Chondrocyte (in vitro differentiated cells): ENCODE results near the gene LRRN1. TPM values are rescaled to one million over a fixed set of nuclear protein-coding genes. Genes with fewer than 3 reads are reported as not detected.
"Not testable (repeated sequence)": the region's sequence is repeated elsewhere in the genome, so short reads cannot be mapped to it uniquely, and the experiment has no call there.

Source experiments
- DNase-seq: peaks from one replicate; pipeline ENCODE4 v3.0.0; 2021; ENCODE audit warnings: mixed read lengths, low spot score
- H3K27ac Mint-ChIP-seq: one replicate; pipeline ENCODE4 v1.8.0; 2021; ENCODE audit warnings: mild to moderate bottlenecking, moderate library complexity, mixed read lengths; ENCODE audit not compliant: unreplicated experiment
- H3K27me3 Mint-ChIP-seq: 2 replicates; pipeline ENCODE4 v1.8.0; 2021; ENCODE audit warnings: low read depth, mixed read lengths
- H3K36me3 Mint-ChIP-seq: 2 replicates; pipeline ENCODE4 v1.8.0; 2021; ENCODE audit warnings: low read depth, mixed read lengths
- H3K4me1 Mint-ChIP-seq: 2 replicates; pipeline ENCODE4 v1.8.0; 2021; ENCODE audit warnings: low read depth, mild to moderate bottlenecking, mixed read lengths
- H3K4me3 Mint-ChIP-seq: one replicate; pipeline ENCODE4 v1.8.0; 2021; ENCODE audit warnings: mild to moderate bottlenecking, moderate library complexity, mixed read lengths; ENCODE audit not compliant: unreplicated experiment
- H3K9me3 Mint-ChIP-seq: 2 replicates; pipeline ENCODE4 v1.8.0; 2021; ENCODE audit warnings: low read depth, mixed read lengths
- CTCF ChIP-seq: fragments of 200-600 bp; sonication (generic); IDR thresholded peaks from 2 replicates; pipeline ENCODE4 v1.5.0; 2021; ENCODE audit warnings: antibody characterized with exemption, mild to moderate bottlenecking, moderate library complexity
- total RNA-seq: library from RNA; stranded (reverse); gene quantifications from 3 replicates; pipeline ENCODE4 v1.2.1, GENCODE V29; 2021

Gene LRRN1
- total RNA-seq, 1 donor from 2014 or later, result 3.2 TPM

- Mint-ChIP-seq H3K4me3 (no peak overlapping the region), H3K27ac (no peak overlapping the region), H3K4me1 (no peaks in the 10 kb centered on the region), H3K36me3 (no peaks in the 10 kb centered on the region), H3K27me3 (no peaks in the 10 kb centered on the region), H3K9me3 (peaks cover 10% of the 10 kb centered on the region)
- no peak for DNase-seq
- TF ChIP-seq CTCF, result no peak
Measured at GRCh38 chr3:3827111-3827510, 27.9 kb downstream of the LRRN1 start.

- H3K9me3 Mint-ChIP-seq, result peaks cover 22% of the 10 kb centered on the region
- not testable (repeated sequence) for H3K27me3 Mint-ChIP-seq, DNase-seq, H3K4me1 Mint-ChIP-seq, H3K27ac Mint-ChIP-seq, H3K36me3 Mint-ChIP-seq, H3K4me3 Mint-ChIP-seq
Measured at GRCh38 chr3:3828417-3828816, 29.2 kb downstream of the LRRN1 start.

GRCh38 chr3:3836845-3837244 lies 37.6 kb downstream of the LRRN1 start:
- no peak for TF ChIP-seq CTCF
- no peak overlapping the region for H3K27ac Mint-ChIP-seq
- DNase-seq, result no peak
- peaks cover 44% of the 10 kb centered on the region for H3K9me3 Mint-ChIP-seq
- H3K4me3 Mint-ChIP-seq, result no peak overlapping the region
- H3K36me3 Mint-ChIP-seq, result peaks cover 4% of the 10 kb centered on the region
- no peaks in the 10 kb centered on the region for H3K4me1 Mint-ChIP-seq
- no peaks in the 10 kb centered on the region for H3K27me3 Mint-ChIP-seq

GRCh38 chr3:3842356-3842755 lies 43.1 kb downstream of the LRRN1 start:
- Mint-ChIP-seq H3K36me3 (no peaks in the 10 kb centered on the region), H3K4me3 (no peak overlapping the region), H3K9me3 (peaks cover 25% of the 10 kb centered on the region), H3K4me1 (peaks cover 9% of the 10 kb centered on the region), H3K27ac (no peak overlapping the region), H3K27me3 (no peaks in the 10 kb centered on the region)
- DNase-seq, result no peak
- TF ChIP-seq CTCF, result no peak

GRCh38 chr3:3847994-3848922 lies 49.0 kb downstream of the LRRN1 start:
- DNase-seq, result no peak
- H3K27me3 Mint-ChIP-seq, result no peaks in the 10 kb centered on the region
- H3K4me3 Mint-ChIP-seq, result no peak overlapping the region
- H3K9me3 Mint-ChIP-seq, result peaks cover 2% of the 10 kb centered on the region
- no peak for TF ChIP-seq CTCF
- H3K27ac Mint-ChIP-seq, result no peak overlapping the region
- H3K36me3 Mint-ChIP-seq, result no peaks in the 10 kb centered on the region
- no peaks in the 10 kb centered on the region for H3K4me1 Mint-ChIP-seq

- peaks cover 2% of the 10 kb centered on the region for H3K9me3 Mint-ChIP-seq
- H3K4me1 Mint-ChIP-seq, result no peaks in the 10 kb centered on the region
Measured at GRCh38 chr3:3848923-3849275, 49.7 kb downstream of the LRRN1 start.

More at GRCh38 chr3:3848923-3849275, 49.7 kb downstream of the LRRN1 start:
- Mint-ChIP-seq H3K4me3 (no peak overlapping the region), H3K27me3 (no peaks in the 10 kb centered on the region), H3K27ac (no peak overlapping the region), H3K36me3 (no peaks in the 10 kb centered on the region)
- no peak for DNase-seq
- no peak for TF ChIP-seq CTCF
